HG03045 (cell line): ENCODE results near the gene HMGN5.

Source experiments
- ATAC-seq: cut with Tn5 transposase; IDR thresholded peaks from one replicate; pipeline ENCODE4 v1.9.1; 2021; ENCODE audit warnings: mild to moderate bottlenecking, moderate library complexity; ENCODE audit not compliant: unreplicated experiment

The HMGN5 gene

DNA sequence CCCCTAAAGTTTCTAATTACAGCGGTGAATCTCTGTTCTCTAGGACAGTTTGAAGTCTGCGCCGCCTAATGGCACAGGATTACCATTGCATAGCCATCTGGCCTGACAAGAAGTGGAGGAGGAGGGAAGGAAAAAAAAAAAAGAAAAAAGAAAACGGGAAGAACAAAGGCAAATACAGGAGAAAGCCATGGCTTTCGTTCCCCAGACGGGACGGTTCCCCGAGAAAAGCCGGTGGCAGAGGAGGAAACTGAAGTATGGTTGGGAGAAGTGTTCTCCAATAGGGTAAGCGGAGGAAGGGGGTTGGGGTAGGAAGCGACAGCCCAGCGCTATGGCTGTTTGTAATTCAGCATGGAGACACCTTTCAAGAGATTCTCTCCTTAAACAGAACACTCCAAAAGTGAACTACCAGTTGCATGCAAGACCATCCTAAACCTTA, 80.8 kb downstream of the HMGN5 start:
- ATAC-seq: peak; percentile 59

DNA sequence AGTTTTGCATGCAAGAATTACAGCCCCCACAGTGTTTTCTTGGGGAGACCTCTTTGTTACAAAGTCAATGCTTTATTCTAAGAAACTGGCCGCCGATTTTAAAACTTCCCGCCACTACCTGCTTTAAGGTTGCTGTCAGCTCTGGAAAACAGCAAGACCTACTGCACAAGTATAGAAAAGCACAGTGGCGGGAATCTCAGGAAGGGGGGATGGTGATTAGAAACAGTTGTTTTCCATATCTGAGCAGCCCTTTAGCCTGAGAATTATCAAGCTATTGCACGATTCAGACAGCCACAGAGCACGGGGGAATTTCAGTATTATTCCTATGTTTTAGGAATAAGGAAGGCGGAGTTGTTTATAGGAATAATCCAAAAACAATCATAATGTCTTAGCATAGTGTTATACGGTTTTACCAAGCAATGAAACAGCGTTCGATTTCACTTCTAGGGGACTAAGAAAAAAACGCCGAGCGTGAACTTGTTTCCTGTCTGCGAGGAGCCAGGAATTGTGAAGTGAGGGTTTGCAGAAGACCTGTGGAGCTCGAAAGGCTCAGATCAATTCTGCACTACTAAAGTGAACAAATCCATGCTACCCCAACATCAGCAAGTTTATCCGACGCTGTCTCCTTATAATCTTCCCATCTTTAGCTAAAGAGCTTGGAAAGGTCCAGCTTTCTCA, 81.3 kb downstream of the HMGN5 start:
- peak; percentile 24 for ATAC-seq

DNA sequence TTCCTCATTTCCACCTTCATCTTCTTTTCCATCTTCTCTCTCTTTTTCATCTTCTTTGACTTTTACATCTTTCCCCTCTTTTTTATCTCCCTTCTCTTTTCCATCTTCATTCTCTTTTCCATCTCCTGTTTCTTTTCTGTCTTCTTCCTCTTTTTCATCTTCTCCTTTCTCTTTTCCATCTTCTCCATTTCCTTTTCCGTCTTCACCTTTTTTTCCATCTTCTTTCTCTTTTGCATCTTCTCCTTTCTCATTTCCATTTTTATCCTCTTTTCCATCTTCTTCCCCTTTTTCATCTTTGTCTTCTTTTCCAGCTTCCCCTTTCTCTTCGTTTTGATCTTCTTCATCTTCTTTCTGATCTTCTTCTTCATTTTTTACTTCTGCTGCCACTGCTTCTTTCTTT, 87.0 kb downstream of the HMGN5 start:
- ATAC-seq: no peak

DNA sequence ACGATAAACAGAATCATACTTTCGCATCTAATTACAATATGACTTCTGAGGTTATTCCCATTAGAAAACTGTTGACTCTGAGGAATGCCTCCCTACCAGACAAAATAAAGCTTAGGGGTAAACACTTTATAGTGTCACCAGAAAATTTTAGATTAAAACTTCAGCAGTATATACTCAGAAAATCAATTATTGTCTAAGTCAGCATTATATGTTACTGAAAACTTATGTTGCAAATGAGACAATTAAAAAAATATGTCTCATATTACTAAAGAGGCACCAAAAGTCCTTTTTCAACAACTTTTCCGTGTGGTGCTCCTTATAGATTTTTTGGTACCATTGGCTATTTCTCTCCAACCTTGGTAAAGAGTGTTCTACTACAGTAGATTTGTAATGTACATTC, 91.4 kb downstream of the HMGN5 start:
- no peak for ATAC-seq

DNA sequence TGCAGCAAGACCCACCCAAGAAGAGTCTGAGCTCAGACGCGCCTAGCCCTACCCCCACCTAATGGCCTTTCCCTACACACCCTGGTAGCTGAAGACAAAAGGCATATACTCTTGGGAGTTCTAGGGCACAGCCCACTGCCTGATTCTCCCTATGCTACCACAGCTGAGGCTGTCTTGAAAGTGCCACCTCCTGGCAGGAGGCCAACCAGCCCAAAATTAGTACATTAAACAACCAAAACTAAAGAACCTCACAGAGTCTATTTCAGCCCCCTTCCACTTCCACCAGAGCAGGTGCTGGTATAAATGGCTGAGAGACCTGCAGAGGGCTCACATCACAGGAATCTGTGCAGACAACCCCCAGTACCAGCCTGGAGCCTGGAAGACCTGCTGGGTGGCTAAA, 119.1 kb downstream of the HMGN5 start:
- no peak for ATAC-seq
